K562 (cell line): Measurements from ENCODE around the gene NOCT. TPM values are rescaled to one million over a fixed set of nuclear protein-coding genes. Genes with fewer than 3 reads are reported as not detected.

Experiments
- ARID3A ChIP-seq: IDR thresholded peaks from 2 replicates; pipeline ENCODE4 v1.6.1; 2012; ENCODE audit warnings: low read depth, low read length, improper control_type of control experiment, borderline replicate concordance
- CHD1 ChIP-seq: fragments of 200-600 bp; sonication (generic); IDR thresholded peaks from one replicate; pipeline ENCODE4 v1.6.1; 2012; ENCODE audit warnings: mild to moderate bottlenecking, moderate library complexity, low read length, inconsistent platforms
- E2F6 ChIP-seq, 2 experiments: IDR thresholded peaks; 2 replicates each; pipeline ENCODE4 v1.6.1; 2011; ENCODE audit warnings: borderline replicate concordance in 1 of 2, control low read depth in 1 of 2, low read depth in 1 of 2, low read length in 1 of 2, mild to moderate bottlenecking in 1 of 2, mixed read lengths in 1 of 2, moderate library complexity in 1 of 2; ENCODE audit not compliant: insufficient read depth in 1 of 2, insufficient read length in 1 of 2, poor library complexity in 1 of 2, severe bottlenecking in 1 of 2; ENCODE audit errors: extremely low read depth in 1 of 2
- ERF ChIP-seq: fragments of 450-650 bp; formaldehyde crosslinking; IDR thresholded peaks from 2 replicates; pipeline ENCODE4 v1.4.0; 2020; ENCODE audit warnings: mild to moderate bottlenecking, mixed read lengths
- HLTF ChIP-seq: fragments of 450-650 bp; IDR thresholded peaks from 2 replicates; pipeline ENCODE4 v1.6.1; 2016
- KDM1A ChIP-seq, 2 experiments: fragments of 450-650 bp; IDR thresholded peaks; 2 replicates each; pipeline ENCODE4 v1.6.1; 2016; ENCODE audit warnings: mild to moderate bottlenecking in 2 of 2
- MCM5 ChIP-seq: fragments of 450-650 bp; IDR thresholded peaks from 2 replicates; pipeline ENCODE4 v1.6.1; 2016; ENCODE audit warnings: low read depth
- NFXL1 ChIP-seq: fragments of 450-650 bp; formaldehyde crosslinking; IDR thresholded peaks from 2 replicates; pipeline ENCODE4 v1.4.0; 2021; ENCODE audit warnings: mild to moderate bottlenecking
- SOX6 ChIP-seq: fragments of 450-650 bp; IDR thresholded peaks from 2 replicates; pipeline ENCODE4 v1.6.1; 2014; ENCODE audit warnings: mild to moderate bottlenecking
- SP1 ChIP-seq: sonication (generic); formaldehyde crosslinking; IDR thresholded peaks from 2 replicates; pipeline ENCODE4 v1.8.1; 2022; ENCODE audit warnings: mild to moderate bottlenecking, missing genetic modification reagents
- SRSF9 ChIP-seq: fragments of 200-400 bp; formaldehyde crosslinking; IDR thresholded peaks from 2 replicates; pipeline ENCODE4 v1.6.1; 2017; ENCODE audit warnings: low read depth, low read length, borderline replicate concordance
- ZBTB17 ChIP-seq: fragments of 450-650 bp; formaldehyde crosslinking; IDR thresholded peaks from 2 replicates; pipeline ENCODE4 v1.4.0; 2020; ENCODE audit warnings: mild to moderate bottlenecking
- ZBTB26 ChIP-seq: fragments of 450-650 bp; formaldehyde crosslinking; IDR thresholded peaks from 2 replicates; pipeline ENCODE4 v1.4.0; 2022; ENCODE audit warnings: missing genetic modification characterization
- ZHX1 ChIP-seq: fragments of 150-350 bp; conservative IDR thresholded peaks from 2 replicates; pipeline ENCODE4 v1.6.1; 2014; ENCODE audit warnings: low read length
- ZMIZ1 ChIP-seq, 2 experiments: fragments of 150-350 bp in 1 of 2; IDR thresholded peaks; 2 replicates each; pipeline ENCODE4 v1.6.1; 2012 to 2016; ENCODE audit warnings: low read depth in 2 of 2, low read length in 2 of 2, mild to moderate bottlenecking in 1 of 2, moderate library complexity in 1 of 2
- ZNF212 ChIP-seq: fragments of 450-650 bp; formaldehyde crosslinking; IDR thresholded peaks from 2 replicates; pipeline ENCODE4 v1.4.0; 2020; ENCODE audit warnings: mild to moderate bottlenecking
- polyA plus RNA-seq, 8 experiments: library from polyadenylated mRNA; depleted of rRNA in 4 of 8; stranded (reverse) in 5 of 8; unstranded in 3 of 8; fragments of >200 nt; fragmentation: Nextera tagmentation in 2 of 8; fragmentation: Illumina TruSeq in 1 of 8; extraction: Ambion mirVana in 2 of 8; extraction: Trizol in 1 of 8; gene quantifications; 2 replicates each; pipeline versions ENCODE4 v1.2.1 to v1.2.3, GENCODE V29; 2011 to 2014; ENCODE audit warnings: inconsistent platforms in 1 of 8, missing spikeins in 1 of 8
- total RNA-seq, 7 experiments: library from RNA; depleted of rRNA in 6 of 7; stranded (reverse); fragments of >200 nt in 6 of 7; fragmentation: Illumina TruSeq in 2 of 7; extraction: Trizol in 2 of 7; gene quantifications; 2 replicates each; pipeline versions ENCODE4 v1.2.1 to v1.2.3, GENCODE V29; 2011 to 2021; ENCODE audit warnings: low replicate concordance in 1 of 7

NOCT gene
- total and polyA plus RNA-seq, 9 of the 15 experiments (the other 6 are each of a cell fraction or from before 2014, with no cell fraction given), result 1.3 to 20.2 (median 11.1) TPM

- TF ChIP-seq CHD1 (peak; percentile 18), SRSF9 (no peak), NFXL1 (CRISPR knock-in tag) (no peak), MCM5 (no peak), ZNF212 (no peak), ARID3A (no peak), ZBTB17 (no peak), ZHX1 (no peak), KDM1A (IDR thresholded peaks at IDR 0.05) (no peak), HLTF (no peak), ERF (CRISPR knock-in tag) (no peak), SOX6 (no peak), ZBTB26 (CRISPR knock-in tag) (peak; percentile 48; the same call in 1 of the 2 replicates), ZMIZ1 (IDR thresholded peaks at IDR 0.05; ENCODE audit: low read depth in 2 of 2, low read length in 2 of 2) (0 out of 4 replicates have a peak, but pooled peaks of 1 of the 2 experiments have one; percentile 8), E2F6 (IDR thresholded peaks at IDR 0.05; ENCODE audit: borderline replicate concordance in 1 of 2, extremely low read depth in 1 of 2, insufficient read depth in 1 of 2, insufficient read length in 1 of 2, low read depth in 1 of 2, low read length in 1 of 2, poor library complexity in 1 of 2, severe bottlenecking in 1 of 2) (peak; percentile 40 to 65), SP1 (peak; percentile 55; the same call in 1 of the 2 replicates)
Measured at GRCh38 chr4:139083956-139084803, 68.6 kb downstream of the NOCT start (continued).
